GM18907 (cell line): ENCODE measurements around the gene ZNF598.
"Not testable (repeated sequence)": the region's sequence is repeated elsewhere in the genome, so short reads cannot be mapped to it uniquely, and the experiment has no call there.

Experiments used
- ATAC-seq: cut with Tn5 transposase; IDR thresholded peaks from one replicate; pipeline ENCODE4 v1.9.1; 2021; ENCODE audit warnings: mild to moderate bottlenecking, moderate library complexity; ENCODE audit not compliant: unreplicated experiment

The ZNF598 gene

DNA sequence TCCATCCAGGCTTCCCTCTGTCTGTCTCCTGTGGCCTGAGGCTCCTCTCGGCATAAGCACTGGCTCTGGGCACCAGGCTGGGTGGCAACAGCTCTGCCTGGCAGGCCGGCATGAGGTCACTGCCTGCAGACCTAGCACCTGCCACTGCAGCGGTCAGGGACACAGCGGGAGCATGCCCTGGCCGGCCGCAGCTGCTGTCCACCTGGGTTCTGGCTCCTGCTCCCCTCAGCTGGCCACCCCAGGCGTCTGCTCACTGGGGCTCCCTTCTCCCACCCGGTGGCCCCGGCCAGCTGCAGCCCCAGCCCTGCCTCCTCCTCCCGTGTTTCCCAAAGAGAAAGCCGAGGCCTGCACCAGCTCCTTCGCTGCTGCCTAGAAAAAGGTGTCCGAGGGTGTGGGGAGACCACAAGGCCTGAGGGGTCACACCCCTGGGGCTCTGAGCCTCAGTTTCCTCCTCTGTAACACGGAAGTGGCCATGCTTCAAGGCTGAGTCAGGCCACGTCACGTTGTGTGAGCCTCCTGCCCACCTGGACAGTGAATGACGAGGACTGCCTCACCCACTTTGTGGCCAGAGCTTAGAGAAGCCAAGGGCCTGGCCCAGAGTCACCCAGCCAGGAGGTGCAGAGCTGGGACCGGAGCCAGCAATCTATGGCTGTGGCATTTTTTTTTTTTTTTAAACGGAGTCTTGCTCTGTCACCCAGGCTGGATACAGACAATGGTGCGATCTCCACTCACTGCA, 31.3 kb upstream of the ZNF598 start:
- ATAC-seq = no peak

DNA sequence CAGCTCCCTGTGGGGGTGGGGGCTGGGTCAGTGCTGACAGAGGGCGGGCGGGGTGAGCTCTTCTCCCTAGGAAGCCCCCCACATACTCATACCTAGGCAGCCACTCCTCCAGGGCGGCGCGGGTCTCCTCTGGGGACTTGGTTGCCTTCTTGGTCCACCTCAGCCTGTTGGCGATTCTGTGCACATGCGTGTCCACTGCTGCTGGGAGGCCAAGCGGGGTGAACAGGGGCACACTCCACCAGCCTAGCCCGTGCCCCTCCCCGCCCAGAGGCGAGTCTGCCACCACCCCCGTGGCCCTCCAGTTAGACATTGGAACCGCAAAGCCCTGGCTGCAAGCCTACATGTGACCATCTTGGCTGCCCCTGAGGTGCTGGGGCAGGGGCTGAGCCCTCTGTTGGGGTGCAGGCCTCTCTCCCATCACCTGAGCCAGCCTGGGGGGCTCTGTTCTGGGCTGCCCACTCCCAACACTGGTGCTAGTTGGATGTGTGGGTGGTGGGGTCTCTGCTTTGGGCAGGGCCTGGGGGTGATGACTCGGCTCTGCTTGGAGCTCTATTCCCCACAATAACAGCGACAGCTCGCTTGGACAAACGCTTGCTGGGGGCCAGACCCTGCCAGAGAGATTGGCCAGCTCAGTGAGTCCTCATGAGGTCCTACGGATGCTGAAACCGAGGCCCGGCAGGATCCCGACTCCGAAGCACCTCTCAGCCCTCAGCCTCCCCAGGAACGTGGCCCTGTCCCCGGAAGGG, 30.6 kb upstream of the ZNF598 start:
- ATAC-seq = no peak

DNA sequence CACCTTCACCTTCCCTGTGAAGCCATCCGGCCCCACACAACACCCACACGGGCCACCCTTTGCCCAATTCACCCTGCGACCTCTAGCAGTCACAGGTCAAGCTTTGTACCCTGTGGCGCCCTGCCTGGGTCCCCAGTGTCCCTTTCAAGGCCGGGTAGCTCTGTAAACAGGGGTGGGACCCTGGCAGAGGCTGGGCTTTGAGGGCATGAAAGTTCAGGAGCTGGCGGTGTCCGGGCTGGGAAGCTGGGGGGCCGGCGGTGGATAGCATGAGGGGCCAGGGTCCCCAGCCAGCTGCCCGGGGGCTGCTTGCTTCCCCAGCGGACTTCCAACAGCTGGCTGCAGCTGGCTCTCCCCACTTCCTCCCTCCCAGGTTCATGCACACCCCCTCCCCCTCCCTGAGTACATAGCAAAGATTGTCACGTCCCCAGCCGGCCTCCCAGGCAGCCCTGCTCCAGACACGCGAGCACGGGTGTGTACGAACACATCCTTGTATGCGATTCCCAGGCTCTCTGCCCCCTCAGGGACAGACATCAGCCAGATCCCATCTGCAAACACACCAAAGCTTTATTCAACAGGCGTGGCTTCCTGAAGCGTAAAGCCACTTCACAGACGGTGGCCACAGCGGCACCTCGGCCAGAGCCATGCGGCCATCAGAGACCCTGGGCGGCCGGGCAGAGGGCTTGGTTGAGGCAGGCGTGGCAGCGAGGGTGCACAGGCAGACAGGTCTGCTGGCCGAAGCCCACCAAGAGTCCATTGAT, 29.8 kb upstream of the ZNF598 start:
- no peak for ATAC-seq

DNA sequence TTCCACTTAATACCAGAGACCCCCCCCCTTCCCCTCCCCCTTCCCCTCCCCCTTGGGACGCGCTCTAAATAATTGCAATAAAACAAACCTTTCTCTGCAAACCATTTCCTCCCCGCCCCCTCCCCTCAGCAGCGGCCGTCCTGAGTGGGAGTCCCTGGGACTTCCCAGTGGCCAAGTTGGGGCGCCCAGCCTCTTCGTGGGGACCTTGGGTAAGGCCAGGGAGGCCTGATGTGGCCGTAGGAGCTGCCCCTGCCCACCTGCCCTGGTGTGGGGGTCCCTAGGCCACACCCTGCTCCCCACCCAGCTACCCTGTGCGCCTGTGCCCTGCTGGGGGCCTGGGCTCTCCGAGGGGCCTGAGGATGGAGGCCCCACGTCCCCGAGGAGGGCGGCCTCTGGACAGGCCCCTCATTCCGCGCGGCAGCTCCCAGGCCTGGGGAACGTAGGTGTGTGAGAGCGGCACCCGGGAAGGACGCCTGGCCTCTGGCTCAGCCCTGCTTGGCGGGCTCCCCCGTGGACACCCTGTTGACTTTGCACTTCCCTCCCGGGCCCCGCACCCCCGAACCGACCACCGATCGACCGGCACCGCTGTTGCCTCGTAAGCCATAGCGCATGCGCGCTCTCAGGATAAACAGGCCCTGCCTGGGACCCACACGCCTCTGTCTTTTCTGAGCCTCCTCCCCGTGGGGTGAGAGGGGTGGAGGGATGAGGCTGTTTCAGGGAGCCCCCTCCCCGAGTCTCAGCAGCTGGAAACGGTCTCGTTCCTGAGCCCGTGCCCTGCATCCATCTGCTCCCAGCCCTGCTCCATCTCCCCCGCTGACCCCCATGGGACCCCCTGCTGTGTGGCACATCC, 29.0 kb upstream of the ZNF598 start:
- no peak for ATAC-seq

DNA sequence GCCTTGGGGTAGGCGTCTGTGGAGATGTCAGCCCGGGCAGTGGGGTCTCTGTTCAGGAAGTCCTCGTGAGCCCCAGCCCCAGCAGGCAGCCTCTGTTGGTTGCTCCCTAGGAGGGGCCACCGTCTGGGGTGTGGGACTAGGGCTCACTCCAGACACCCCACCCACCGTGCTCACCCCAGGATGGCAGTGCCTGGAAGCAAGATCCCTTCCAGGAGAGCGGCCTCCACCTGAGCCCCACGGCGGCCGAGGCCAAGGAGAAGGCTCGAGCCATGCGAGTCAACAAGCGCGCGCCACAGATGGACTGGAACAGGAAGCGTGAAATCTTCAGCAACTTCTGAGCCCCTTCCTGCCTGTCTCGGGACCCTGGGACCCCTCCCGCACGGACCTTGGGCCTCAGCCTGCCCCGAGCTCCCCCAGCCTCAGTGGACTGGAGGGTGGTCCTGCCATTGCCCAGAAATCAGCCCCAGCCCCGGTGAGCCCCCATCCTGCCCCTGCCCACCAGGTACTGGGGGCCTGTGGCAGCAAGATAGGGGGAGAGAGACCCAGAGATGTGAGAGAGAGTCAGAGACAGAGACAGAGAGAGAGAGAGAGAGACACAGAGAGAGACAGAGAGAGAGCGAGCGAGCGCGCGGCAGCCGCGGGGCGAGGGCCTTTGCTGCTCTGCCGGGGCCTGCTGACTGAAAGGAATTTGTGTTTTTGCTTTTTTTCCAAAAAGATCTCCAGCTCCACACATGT, 28.2 kb upstream of the ZNF598 start:
- ATAC-seq = no peak

DNA sequence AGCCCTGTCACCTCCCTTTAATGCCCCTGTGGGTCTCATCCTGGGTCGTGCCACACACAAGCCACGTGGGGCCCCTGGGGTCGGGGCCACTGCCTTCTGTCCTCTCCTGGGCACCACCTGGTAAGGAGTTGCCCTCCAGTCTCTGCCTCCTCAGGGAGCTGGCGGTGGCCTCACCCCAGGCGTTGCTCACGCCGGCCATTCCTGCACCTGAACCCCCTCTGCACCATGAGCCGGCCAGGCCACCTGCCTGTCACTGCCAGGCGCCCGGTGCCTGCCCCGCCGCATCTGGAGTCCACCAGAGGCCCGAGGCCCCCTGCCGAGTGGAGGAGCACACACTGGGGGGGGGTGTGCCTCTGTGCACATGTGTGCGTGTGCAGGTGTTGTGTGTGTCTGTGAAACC, 27.5 kb upstream of the ZNF598 start:
- ATAC-seq = no peak

DNA sequence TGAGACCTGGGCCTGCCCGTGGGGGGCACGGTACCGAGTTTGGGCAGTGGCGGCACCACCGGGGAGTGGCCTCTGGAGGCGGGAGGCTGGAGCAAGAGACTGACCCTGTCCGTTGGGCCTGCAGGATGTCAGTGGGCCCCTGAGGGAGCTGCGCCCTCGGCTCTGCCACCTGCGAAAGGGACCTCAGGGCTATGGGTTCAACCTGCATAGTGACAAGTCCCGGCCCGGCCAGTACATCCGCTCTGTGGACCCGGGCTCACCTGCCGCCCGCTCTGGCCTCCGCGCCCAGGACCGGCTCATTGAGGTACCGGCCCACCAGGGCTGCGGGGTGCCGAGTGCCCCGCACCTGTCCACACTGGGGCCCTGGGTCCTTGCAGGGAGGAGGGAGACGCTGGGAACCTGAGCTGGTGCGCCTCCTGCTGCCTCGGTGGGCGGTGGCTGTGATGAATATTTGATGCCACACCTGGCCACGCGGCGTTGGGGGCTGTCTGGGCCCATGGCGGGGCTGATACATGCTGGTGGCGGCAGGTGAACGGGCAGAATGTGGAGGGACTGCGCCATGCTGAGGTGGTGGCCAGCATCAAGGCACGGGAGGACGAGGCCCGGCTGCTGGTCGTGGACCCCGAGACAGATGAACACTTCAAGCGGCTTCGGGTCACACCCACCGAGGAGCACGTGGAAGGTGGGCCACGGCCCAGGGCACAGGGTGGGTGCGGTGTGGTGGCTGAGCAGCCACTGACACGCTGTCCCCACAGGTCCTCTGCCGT, 26.8 kb upstream of the ZNF598 start:
- ATAC-seq = no peak

DNA sequence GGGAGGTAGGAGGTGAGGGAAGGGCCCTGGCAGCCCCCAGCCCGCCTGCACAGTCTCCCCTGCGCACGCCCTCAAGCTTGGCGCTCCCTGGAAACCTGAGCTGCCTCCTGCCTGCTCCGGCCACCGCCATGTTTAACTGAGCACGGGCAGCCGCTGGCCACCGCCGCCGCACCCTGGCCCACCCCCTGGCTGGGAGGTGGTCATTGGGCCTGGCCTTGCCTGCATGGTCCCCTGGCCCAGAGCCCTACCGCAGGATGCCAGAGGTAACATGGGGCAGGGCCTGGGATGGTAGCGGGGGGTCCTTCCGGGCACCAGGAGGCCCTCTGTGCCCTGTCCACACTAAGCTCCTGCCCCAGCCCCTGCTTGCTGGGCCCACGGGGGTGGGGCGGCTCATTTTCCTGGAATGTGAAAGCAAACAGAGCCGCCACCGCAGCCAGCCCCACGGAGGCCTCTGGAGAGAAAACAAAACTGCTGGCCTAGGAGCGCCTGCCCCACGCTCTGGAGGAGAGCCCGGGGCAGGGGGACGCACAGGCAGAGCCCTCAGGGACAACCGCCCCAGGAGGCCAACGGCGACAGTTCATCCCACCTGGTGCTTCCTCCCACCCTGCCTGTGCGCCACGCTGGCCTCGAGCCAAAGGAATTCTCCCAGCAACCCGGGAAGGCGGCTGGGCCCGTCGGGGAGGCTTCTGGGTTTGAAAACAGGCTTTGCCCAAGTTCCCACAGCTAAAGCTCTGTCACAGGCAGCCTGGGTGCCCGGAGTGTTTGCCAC, 26.0 kb upstream of the ZNF598 start:
- no peak for ATAC-seq

DNA sequence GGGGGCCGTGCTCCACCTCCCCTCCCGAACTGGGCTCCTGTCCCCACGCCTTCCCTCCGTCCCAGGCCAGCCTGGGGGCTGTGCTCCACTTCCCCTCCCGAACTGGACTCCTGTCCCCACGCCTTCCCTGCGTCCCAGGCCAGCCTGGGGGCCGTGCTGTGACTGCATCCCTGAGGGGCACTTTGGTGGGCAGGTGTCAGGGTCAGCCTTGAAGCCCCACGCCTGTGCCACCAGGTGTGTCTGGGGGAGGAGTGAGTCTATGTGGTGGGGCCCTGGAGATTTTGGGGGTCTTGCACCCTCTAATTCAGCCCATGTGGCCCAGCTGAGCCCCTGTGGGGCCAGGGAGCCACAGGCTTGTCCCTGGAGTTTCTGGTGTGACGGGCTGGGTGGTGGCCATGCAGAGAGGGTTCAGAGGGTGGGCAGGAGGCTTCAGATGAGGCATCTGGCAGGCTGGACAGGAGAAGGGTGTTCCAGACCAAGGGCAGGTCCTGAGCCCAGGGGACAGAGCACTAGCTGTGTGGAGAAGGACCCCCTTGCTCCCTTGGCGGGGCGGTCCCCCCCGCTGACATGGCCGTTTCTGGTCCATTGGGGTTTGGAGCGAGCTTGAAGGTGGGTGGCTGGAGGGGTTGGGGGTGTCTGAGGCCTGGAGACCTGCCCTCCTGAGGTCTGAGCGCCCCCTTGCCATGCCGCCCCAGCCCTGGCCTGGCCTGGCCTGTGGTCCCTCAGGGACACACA, 25.2 kb upstream of the ZNF598 start:
- no peak for ATAC-seq

DNA sequence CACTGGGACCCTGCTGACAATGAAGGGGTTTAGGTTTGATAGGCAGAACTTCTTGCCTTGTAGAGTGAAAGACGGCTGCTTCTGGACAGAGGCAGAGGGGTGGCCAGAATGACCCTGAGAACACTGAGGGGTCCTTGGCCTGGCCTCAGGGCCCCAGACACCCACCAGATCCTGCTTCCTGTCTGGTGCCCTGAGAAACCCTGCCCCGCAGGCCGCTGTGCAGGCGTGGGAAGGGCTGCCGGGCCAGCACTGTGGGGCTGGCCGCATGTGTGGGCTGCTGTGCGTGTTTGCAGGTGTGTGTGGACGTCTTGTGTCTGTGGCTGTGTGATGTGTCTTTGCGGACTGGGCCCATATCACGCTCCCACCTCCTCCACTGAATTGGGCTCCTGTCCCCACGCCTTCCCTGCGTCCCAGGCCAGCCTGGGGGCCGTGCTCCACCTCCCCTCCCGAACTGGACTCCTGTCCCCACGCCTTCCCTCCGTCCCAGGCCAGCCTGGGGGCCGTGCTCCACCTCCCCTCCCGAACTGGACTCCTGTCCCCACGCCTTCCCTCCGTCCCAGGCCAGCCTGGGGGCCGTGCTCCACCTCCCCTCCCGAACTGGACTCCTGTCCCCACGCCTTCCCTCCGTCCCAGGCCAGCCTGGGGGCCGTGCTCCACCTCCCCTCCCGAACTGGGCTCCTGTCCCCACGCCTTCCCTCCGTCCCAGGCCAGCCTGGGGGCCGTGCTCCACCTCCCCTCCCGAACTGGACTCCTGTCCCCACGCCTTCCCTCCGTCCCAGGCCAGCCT, 24.5 kb upstream of the ZNF598 start:
- not testable (repeated sequence) for ATAC-seq

DNA sequence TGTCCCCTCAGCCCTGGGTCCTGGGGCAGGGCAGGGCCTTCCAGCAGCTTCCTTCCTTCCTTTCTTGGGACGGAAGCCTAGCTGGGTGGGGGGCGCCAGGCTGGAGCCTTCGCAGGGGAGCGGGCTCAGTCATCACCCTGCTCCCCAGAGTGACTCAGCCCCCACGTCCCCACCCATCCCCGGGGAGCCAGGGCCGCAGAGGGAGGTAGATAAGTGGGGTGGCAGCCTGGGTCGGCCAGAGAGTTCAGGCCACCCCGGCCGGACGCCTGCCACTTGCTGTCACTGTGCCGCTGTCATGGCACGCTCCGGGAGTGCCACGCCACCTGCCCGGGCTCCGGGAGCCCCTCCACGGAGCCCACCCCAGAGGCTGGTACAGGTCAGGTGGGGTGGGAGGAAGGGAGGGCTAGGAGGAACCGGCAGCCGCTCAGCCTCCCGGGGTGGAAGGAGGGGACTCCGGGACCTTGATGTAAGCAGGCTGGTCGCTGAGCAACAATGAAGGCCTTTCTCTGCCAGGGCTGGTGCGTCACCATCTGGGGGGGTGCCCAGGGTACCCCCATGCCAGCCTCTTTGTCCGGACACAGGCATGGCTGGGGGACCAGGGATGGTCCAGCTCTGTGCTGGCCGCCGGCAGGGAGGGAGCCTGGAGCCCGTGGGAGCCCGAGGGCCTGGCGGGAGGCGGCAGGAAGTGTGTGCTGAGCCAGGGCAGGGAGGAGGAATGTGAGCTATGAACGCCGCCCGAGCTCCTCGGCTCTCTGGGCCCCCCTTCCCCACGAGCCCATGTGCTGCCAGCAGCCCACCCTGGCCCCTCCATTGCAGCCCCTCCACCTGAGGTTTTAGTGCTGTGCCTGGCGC, 23.7 kb upstream of the ZNF598 start:
- ATAC-seq = no peak

DNA sequence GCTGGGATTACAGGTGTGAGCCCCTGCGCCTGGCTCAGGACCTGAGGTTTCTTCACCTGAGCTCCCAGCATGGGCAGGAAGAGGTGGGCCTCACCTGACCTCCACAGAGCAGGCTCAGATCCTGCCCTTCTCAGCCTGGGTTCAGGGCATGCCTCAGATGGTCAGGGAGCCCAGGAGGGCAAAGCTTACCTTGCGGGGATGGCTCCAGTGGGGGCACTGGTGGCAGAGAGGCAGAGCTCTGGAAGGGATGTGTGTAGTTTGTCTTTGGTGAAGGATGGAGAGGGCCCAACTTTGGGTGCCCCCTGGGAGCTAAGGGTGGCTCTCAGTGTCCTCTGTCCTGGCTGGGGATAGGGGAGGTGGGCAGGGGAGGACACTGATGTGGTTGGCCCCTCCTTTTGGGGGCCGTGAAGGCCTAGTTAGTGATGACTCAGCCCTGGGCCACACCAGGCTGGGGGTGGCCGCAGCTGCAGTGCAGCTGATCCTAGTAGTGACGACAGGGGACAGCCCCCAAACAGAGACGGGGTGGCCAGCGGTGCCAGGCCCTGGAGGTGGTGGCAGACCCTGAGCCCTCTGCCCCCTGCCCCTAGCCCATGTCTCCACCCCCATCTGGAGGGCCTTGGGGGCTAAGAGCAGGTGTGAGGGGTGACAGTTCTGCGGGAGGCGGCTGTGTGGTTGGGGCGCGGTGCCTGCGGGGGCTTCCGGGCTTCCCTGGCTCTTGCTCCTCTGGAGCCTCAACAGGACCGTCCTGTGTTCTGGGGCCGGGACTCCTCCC, 22.9 kb upstream of the ZNF598 start:
- no peak for ATAC-seq

DNA sequence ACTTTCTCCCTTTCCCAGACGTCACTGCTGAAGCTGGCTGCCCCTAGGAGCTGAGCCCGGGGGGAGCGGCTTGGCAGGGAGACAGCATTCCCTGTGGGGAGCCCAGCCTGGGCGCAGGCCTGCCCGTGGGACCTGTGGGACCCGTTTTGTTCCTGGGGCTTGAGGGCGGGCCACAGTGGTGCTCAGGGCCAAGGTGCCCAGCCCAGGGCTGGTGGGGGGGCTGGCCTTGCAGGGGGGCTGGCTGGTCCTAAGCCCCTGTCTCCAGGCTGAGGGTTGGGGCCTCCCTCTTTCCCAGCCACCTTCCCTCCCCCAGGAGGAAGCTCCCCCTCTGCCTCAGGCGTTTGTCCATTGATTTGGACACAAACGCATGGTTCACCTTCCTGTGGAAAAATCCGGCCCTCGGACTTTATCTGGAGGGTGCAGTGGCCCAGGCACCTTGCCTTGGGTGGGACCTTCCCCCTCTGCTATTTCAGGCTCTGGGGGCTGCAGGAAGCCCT, 21.5 kb upstream of the ZNF598 start:
- no peak for ATAC-seq

DNA sequence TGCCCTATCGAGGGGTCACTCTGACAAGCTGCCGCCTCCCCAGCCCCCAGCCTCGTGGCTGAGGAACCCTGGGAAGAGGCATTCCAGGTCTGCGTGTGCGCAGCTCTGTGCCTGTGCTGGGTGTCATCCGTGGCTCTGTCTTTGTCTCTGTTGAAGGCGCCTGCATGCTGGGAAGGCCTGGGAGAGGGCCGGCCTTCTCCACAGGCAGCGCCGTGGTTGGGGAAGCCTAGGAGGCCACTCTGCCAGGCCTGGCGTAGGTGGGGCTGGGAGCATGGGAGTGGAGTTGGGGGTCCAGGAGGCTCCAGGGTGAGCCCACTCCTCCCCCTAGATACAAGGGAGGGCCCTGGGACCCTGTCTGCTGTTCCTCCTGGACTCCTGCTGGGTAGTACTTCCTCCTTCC, 20.4 kb upstream of the ZNF598 start:
- no peak for ATAC-seq

DNA sequence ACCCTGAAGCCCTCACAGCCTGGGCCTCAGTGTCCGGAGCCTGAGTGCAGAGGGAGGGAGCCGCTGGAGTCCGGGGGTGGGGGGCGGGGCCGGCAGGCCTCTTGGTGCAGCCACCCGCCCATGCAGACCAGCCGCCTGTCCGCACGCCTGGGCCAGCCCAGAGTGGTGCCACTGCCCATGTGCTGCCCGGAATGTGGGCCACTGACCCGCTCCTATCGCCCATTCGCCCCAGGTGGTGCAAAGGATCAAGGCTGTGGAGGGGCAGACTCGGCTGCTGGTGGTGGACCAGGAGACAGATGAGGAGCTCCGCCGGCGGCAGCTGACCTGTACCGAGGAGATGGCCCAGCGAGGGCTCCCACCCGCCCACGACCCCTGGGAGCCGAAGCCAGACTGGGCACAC, 19.7 kb upstream of the ZNF598 start:
- no peak for ATAC-seq
